ENCODE data around the gene TMPRSS9.

GRCh38 chr19:2416321-2417097, 56.4 kb downstream of the TMPRSS9 start:
- peak; percentile 86 for TF ChIP-seq GATAD2A (CRISPR knock-in tag; IDR thresholded peaks at IDR 0.05)
- TF ChIP-seq TBX2 (CRISPR knock-in tag; IDR thresholded peaks at IDR 0.05; ENCODE audit: borderline replicate concordance): peak; percentile 66; the same call in 1 of the 2 replicates
- peak; percentile 68 to 81 for TF ChIP-seq POLR2A (IDR thresholded peaks at IDR 0.05; ENCODE audit: insufficient read depth in 1 of 2, low read depth in 2 of 2, low read length in 2 of 2)
- TF ChIP-seq JUND (CRISPR knock-in tag; IDR thresholded peaks at IDR 0.05): peak; percentile 55; the same call in 1 of the 2 replicates
- TF ChIP-seq TCF7L2 (IDR thresholded peaks at IDR 0.05; ENCODE audit: low read depth, low read length): no peak
- no peak for TF ChIP-seq PRPF4 (IDR thresholded peaks at IDR 0.05; ENCODE audit: low read depth, low read length, poor library complexity, severe bottlenecking)
- no peak for TF ChIP-seq SP1 (IDR thresholded peaks at IDR 0.05)
- peak; percentile 45; the same call in 1 of the 2 replicates for TF ChIP-seq SP1 (CRISPR knock-in tag; IDR thresholded peaks at IDR 0.05)
- TF ChIP-seq NCOA2 (CRISPR knock-in tag; IDR thresholded peaks at IDR 0.05): no peak; the same call in 1 of the 2 replicates
- TF ChIP-seq RAD21 (CRISPR knock-in tag; IDR thresholded peaks at IDR 0.05): peak; percentile 61; the same call in 1 of the 2 replicates
- TF ChIP-seq PCBP2 (optimal IDR thresholded peaks at IDR 0.05; ENCODE audit: low read depth, low read length, poor library complexity, severe bottlenecking): no peak
- no peak for TF ChIP-seq ZNF432 (CRISPR knock-in tag; IDR thresholded peaks at IDR 0.05; ENCODE audit: borderline replicate concordance)
- TF ChIP-seq MATR3 (CRISPR knock-in tag; IDR thresholded peaks at IDR 0.05): no peak
- peak; percentile 93 for TF ChIP-seq MED1 (CRISPR knock-in tag; IDR thresholded peaks at IDR 0.05)
